GM18868 (cell line): Measurements from ENCODE around the gene DCHS2.

ENCODE experiments used
- ATAC-seq: cut with Tn5 transposase; IDR thresholded peaks from one replicate; pipeline ENCODE4 v1.9.1; 2021; ENCODE audit warnings: mild to moderate bottlenecking, moderate library complexity; ENCODE audit not compliant: unreplicated experiment

DCHS2 gene

GRCh38 chr4:154399259-154399974 lies 92.2 kb downstream of the DCHS2 start:
- no peak for ATAC-seq

- no peak for ATAC-seq
Observed at GRCh38 chr4:154390324-154390723, 101.3 kb downstream of the DCHS2 start.

GRCh38 chr4:154389148-154389547 lies 102.5 kb downstream of the DCHS2 start:
- no peak for ATAC-seq

GRCh38 chr4:154384012-154384411 lies 107.6 kb downstream of the DCHS2 start:
- no peak for ATAC-seq

GRCh38 chr4:154376486-154376885 lies 115.1 kb downstream of the DCHS2 start:
- ATAC-seq: no peak

- peak; percentile 59 for ATAC-seq
Observed at GRCh38 chr4:154368060-154368459, 123.5 kb downstream of the DCHS2 start.

GRCh38 chr4:154367659-154368058 lies 123.9 kb downstream of the DCHS2 start:
- no peak for ATAC-seq

GRCh38 chr4:154366956-154367355 lies 124.6 kb downstream of the DCHS2 start:
- ATAC-seq: no peak

GRCh38 chr4:154364066-154364845 lies 127.3 kb downstream of the DCHS2 start:
- no peak for ATAC-seq

- ATAC-seq: peak; percentile 55
Observed at GRCh38 chr4:154361450-154361849, 130.1 kb downstream of the DCHS2 start.

- ATAC-seq: no peak
Observed at GRCh38 chr4:154360491-154360890, 131.1 kb downstream of the DCHS2 start.

- no peak for ATAC-seq
Observed at GRCh38 chr4:154354883-154355282, 136.7 kb downstream of the DCHS2 start.

- no peak for ATAC-seq
Observed at GRCh38 chr4:154349829-154350228, 141.8 kb downstream of the DCHS2 start.

GRCh38 chr4:154348657-154349056 lies 142.9 kb downstream of the DCHS2 start:
- no peak for ATAC-seq

GRCh38 chr4:154345359-154345758 lies 146.2 kb downstream of the DCHS2 start:
- ATAC-seq: no peak

- ATAC-seq: no peak
Observed at GRCh38 chr4:154344686-154345085, 146.9 kb downstream of the DCHS2 start.

GRCh38 chr4:154343651-154344050 lies 147.9 kb downstream of the DCHS2 start:
- ATAC-seq: no peak

- no peak for ATAC-seq
Observed at GRCh38 chr4:154341448-154341847, 150.2 kb downstream of the DCHS2 start.

GRCh38 chr4:154335588-154335987 lies 156.0 kb downstream of the DCHS2 start:
- ATAC-seq: no peak

- ATAC-seq: peak; percentile 82
Observed at GRCh38 chr4:154332681-154333421, 158.7 kb downstream of the DCHS2 start.

GRCh38 chr4:154329939-154330338 lies 161.7 kb downstream of the DCHS2 start:
- ATAC-seq: no peak
